Iris pigment epithelial cell (primary cell): ENCODE measurements around the gene RBM33.

Source experiments
- DNase-seq: peaks from one replicate; pipeline ENCODE4 v3.0.0-alpha.2; 2011; ENCODE audit warnings: low read depth

Gene RBM33

GRCh38 chr7:155724327-155725005 lies 80.0 kb downstream of the RBM33 start:
- DNase-seq = no peak

- DNase-seq = no peak
Measured at GRCh38 chr7:155725006-155725355, 80.5 kb downstream of the RBM33 start.

GRCh38 chr7:155727616-155728015 lies 83.2 kb downstream of the RBM33 start:
- no peak for DNase-seq

- DNase-seq = no peak
Measured at GRCh38 chr7:155728116-155728515, 83.7 kb downstream of the RBM33 start.

- DNase-seq = peak; percentile 77
Measured at GRCh38 chr7:155729847-155730246, 85.4 kb downstream of the RBM33 start.

- DNase-seq = peak; percentile 57
Measured at GRCh38 chr7:155731380-155731779, 86.9 kb downstream of the RBM33 start.

- no peak for DNase-seq
Measured at GRCh38 chr7:155731871-155732270, 87.4 kb downstream of the RBM33 start.

GRCh38 chr7:155732286-155732685 lies 87.8 kb downstream of the RBM33 start:
- no peak for DNase-seq

- no peak for DNase-seq
Measured at GRCh38 chr7:155733582-155734444, 89.4 kb downstream of the RBM33 start.

- DNase-seq = no peak
Measured at GRCh38 chr7:155734445-155734809, 90.0 kb downstream of the RBM33 start.

- no peak for DNase-seq
Measured at GRCh38 chr7:155735442-155736115, 91.1 kb downstream of the RBM33 start.

- DNase-seq = no peak
Measured at GRCh38 chr7:155737590-155737989, 93.1 kb downstream of the RBM33 start.

- no peak for DNase-seq
Measured at GRCh38 chr7:155738104-155738503, 93.6 kb downstream of the RBM33 start.

GRCh38 chr7:155738652-155739537 lies 94.4 kb downstream of the RBM33 start:
- peak; percentile 80 for DNase-seq

- DNase-seq = no peak
Measured at GRCh38 chr7:155739538-155740143, 95.2 kb downstream of the RBM33 start.

GRCh38 chr7:155741082-155741481 lies 96.6 kb downstream of the RBM33 start:
- peak; percentile 18 for DNase-seq

GRCh38 chr7:155741805-155742204 lies 97.3 kb downstream of the RBM33 start:
- DNase-seq = no peak

GRCh38 chr7:155743177-155743576 lies 98.7 kb downstream of the RBM33 start:
- no peak for DNase-seq

- no peak for DNase-seq
Measured at GRCh38 chr7:155744971-155745683, 100.7 kb downstream of the RBM33 start.

- DNase-seq = no peak
Measured at GRCh38 chr7:155745737-155746136, 101.3 kb downstream of the RBM33 start.

GRCh38 chr7:155746188-155746587 lies 101.7 kb downstream of the RBM33 start:
- no peak for DNase-seq
